ENCODE measurements around the gene TSHR.

DNA sequence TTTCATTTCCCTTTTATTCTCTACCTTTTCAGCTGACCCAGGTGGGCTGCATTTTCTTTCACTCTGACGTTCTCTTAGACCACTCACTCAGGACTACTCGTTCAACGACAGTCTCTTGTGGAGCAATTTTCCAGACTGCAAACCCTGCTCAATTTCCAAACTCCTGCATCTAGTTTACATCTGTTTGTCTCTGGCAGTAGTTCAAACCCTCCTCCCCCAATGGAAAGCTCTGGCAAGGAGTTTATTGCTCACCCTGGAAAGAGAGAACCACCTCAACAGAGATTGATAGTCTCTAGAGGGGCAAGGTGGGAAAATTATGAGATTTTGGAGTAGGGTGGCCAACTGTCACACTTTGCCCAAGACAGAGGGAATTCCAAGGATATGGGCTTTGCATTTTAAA lies 130.2 kb downstream of the TSHR start:
- no peak for TF ChIP-seq POLR2A (IDR thresholded peaks at IDR 0.05)
- TF ChIP-seq POLR2AphosphoS5 (IDR thresholded peaks at IDR 0.05): no peak
- TF ChIP-seq, protein P1, sequence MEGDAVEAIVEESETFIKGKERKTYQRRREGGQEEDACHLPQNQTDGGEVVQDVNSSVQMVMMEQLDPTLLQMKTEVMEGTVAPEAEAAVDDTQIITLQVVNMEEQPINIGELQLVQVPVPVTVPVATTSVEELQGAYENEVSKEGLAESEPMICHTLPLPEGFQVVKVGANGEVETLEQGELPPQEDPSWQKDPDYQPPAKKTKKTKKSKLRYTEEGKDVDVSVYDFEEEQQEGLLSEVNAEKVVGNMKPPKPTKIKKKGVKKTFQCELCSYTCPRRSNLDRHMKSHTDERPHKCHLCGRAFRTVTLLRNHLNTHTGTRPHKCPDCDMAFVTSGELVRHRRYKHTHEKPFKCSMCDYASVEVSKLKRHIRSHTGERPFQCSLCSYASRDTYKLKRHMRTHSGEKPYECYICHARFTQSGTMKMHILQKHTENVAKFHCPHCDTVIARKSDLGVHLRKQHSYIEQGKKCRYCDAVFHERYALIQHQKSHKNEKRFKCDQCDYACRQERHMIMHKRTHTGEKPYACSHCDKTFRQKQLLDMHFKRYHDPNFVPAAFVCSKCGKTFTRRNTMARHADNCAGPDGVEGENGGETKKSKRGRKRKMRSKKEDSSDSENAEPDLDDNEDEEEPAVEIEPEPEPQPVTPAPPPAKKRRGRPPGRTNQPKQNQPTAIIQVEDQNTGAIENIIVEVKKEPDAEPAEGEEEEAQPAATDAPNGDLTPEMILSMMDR (IDR thresholded peaks at IDR 0.05): no peak
